GM12872 (cell line): Measurements from ENCODE around the gene ALPI.

ENCODE experiments used
- TF ChIP-seq, protein P1 (sequence below): IDR thresholded peaks from 3 replicates; pipeline ENCODE4 v1.5.1; 2011; ENCODE audit warnings: low read depth, mild to moderate bottlenecking, low read length, moderate library complexity; ENCODE audit not compliant: insufficient read depth

ALPI gene

DNA sequence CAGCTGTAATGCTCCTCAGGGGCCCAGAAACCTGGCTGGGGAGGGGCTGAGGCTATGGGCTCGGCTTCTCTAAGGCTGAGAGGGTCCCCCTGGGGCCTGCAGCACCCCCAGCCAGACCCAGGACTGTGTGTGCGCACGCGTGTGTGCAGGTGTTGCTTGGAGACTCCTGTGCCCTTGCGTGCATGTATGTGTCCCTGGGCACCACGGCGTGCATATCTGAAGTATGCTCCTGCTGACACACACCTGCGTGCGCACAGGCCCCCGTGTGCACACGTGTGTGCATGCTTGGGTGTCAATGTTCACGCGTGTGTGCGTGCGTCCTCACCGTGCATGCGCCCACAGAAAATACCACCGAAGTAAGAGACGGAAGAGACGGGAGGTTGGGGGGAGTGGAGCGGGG, 46.6 kb downstream of the ALPI start:
- TF ChIP-seq, protein P1, sequence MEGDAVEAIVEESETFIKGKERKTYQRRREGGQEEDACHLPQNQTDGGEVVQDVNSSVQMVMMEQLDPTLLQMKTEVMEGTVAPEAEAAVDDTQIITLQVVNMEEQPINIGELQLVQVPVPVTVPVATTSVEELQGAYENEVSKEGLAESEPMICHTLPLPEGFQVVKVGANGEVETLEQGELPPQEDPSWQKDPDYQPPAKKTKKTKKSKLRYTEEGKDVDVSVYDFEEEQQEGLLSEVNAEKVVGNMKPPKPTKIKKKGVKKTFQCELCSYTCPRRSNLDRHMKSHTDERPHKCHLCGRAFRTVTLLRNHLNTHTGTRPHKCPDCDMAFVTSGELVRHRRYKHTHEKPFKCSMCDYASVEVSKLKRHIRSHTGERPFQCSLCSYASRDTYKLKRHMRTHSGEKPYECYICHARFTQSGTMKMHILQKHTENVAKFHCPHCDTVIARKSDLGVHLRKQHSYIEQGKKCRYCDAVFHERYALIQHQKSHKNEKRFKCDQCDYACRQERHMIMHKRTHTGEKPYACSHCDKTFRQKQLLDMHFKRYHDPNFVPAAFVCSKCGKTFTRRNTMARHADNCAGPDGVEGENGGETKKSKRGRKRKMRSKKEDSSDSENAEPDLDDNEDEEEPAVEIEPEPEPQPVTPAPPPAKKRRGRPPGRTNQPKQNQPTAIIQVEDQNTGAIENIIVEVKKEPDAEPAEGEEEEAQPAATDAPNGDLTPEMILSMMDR: no peak

- TF ChIP-seq, protein P1: no peak
Observed at GRCh38 chr2:232502911-232503808, 47.2 kb downstream of the ALPI start.

DNA sequence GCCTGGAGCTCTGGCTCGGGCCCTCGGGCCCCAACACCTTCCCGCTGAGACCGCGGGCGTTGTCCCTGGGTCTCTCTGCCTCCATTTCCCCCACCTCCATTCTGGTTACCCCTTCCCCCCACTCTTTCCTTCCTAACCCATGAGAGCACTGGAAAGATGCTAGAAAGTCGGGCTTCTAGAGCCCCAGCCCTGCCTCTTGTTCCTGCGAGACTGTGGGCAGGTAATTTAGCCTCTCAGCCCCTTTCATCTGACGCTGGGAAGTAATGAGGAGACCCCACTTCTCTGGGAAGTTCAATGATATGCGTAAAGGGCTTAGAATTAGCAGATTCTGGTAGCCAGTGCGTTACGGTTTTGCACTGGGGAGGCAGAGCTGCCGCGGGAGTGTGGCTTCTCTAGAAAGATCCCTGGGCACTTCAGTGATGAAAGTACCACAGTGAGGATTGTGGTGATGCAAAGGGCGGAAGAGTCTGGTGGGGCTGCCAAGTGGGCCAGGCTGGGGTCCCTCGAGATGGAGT, 47.9 kb downstream of the ALPI start:
- TF ChIP-seq, protein P1: no peak

DNA sequence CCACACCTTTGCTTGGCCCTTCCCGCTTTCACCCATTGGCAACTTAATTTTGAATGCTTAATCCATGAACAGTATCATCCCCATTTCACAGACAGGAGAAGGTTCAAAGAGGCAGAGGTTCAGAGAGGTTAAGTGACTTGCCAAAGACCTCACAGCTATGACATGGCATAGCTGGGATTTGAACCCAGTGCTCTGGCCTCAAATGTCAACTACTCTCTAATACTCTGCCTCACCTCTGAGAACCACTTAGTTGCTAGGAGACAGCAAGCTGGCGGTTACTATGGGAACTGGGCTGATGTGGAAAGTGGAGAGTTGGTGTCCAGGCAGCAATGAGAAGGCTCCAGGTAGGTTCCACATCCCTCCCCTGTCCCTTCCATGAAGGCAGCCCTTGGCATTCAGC, 48.5 kb downstream of the ALPI start:
- TF ChIP-seq, protein P1: no peak

- TF ChIP-seq, protein P1: no peak
Observed at GRCh38 chr2:232505856-232506255, 49.9 kb downstream of the ALPI start.

DNA sequence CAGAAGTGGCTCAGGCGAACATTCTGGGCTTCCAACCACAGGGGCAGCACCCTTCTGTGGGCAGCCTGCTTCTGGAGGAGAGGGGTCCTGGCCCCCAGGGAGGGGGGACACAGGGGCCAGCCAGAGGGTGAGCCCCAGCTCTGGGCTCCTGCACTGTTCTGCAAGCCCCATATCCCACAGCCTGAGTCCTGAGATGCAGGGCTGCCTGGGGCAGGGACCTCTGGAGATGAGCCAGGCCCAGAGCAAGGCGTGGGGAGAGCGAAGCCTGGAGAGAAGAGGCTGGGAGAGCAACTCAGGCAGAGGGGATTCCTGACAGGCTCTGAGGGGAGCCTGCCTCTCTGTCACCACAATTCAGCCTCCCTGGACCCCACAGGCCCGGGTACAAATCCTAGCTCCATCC, 50.8 kb downstream of the ALPI start:
- TF ChIP-seq, protein P1: no peak

- TF ChIP-seq, protein P1: no peak
Observed at GRCh38 chr2:232508251-232508650, 52.3 kb downstream of the ALPI start.
